CD4-positive, alpha-beta T cell (primary cell): ENCODE results near the gene KIAA0753. TPM values are rescaled to one million over a fixed set of nuclear protein-coding genes. Genes with fewer than 3 reads are reported as not detected.

Experiments used
- ATAC-seq: fragments of 200-7000 bp; cut with Tn5 transposase; one replicate; pipeline ENCODE4 v1.10.0; 2022; ENCODE audit warnings: mild to moderate bottlenecking; ENCODE audit not compliant: poor library complexity
- CTCF ChIA-PET: fragments of 350-600 bp; sonication (Branson Sonifier 250); formaldehyde crosslinking; loops from one replicate; lab custom pipeline; 2021; ENCODE audit warnings: antibody characterized with exemption, inconsistent platforms; lab: Charles Lee
- POLR2A ChIA-PET: fragments of 350-600 bp; sonication (Branson Sonifier 250); formaldehyde crosslinking; loops from one replicate; lab custom pipeline; 2021; ENCODE audit warnings: antibody characterized with exemption, inconsistent platforms; lab: Charles Lee
- DNase-seq, 14 experiments: peaks; one replicate each; pipeline ENCODE4 v3.0.0-alpha.2; 2013 to 2020; ENCODE audit warnings: mixed read lengths in 2 of 14
- H3K27ac ChIP-seq, 2 donors: one replicate each; pipeline versions ENCODE4 v1.5.1 to v1.7.0; 2013; ENCODE audit warnings: low read length in 2 of 2, low read depth in 1 of 2, mild to moderate bottlenecking in 1 of 2
- H3K27me3 ChIP-seq, 2 experiments: 1 replicate in 1 of 2; 2 replicates in 1 of 2; pipeline versions ENCODE4 v1.6.1 to v1.7.0; 2013; ENCODE audit warnings: low read length in 2 of 2, control low read depth in 1 of 2, mild to moderate bottlenecking in 1 of 2, moderate library complexity in 1 of 2; ENCODE audit not compliant: insufficient read depth in 2 of 2, control insufficient read depth in 1 of 2
- H3K36me3 ChIP-seq: one replicate; pipeline ENCODE4 v1.6.1; 2013; ENCODE audit warnings: low read length, control low read depth; ENCODE audit not compliant: insufficient read depth
- H3K4me1 ChIP-seq: one replicate; pipeline ENCODE4 v1.6.1; 2013; ENCODE audit warnings: low read length, control low read depth; ENCODE audit not compliant: insufficient read depth
- H3K4me3 ChIP-seq: one replicate; pipeline ENCODE4 v1.5.1; 2013; ENCODE audit warnings: mild to moderate bottlenecking, low read length, moderate library complexity
- H3K9me3 ChIP-seq, 2 experiments: 1 replicate in 1 of 2; 2 replicates in 1 of 2; pipeline versions ENCODE4 v1.6.1 to v1.7.0; 2013; ENCODE audit warnings: low read length in 2 of 2, mild to moderate bottlenecking in 2 of 2, control low read depth in 1 of 2, moderate library complexity in 1 of 2; ENCODE audit not compliant: control insufficient read depth in 1 of 2, insufficient read depth in 1 of 2
- H3K27ac Mint-ChIP-seq: one replicate; pipeline ENCODE4 v1.8.0; 2020; ENCODE audit warnings: mixed read lengths
- H3K27me3 Mint-ChIP-seq: one replicate; pipeline ENCODE4 v1.8.0; 2021; ENCODE audit warnings: mixed read lengths
- H3K36me3 Mint-ChIP-seq: one replicate; pipeline ENCODE4 v1.8.0; 2021; ENCODE audit warnings: low read depth, mixed read lengths
- H3K4me1 Mint-ChIP-seq: one replicate; pipeline ENCODE4 v1.8.0; 2021; ENCODE audit warnings: low read depth, mixed read lengths
- H3K4me3 Mint-ChIP-seq: one replicate; pipeline ENCODE4 v1.8.0; 2020; ENCODE audit warnings: mild to moderate bottlenecking, mixed read lengths
- H3K9me3 Mint-ChIP-seq: one replicate; pipeline ENCODE4 v1.8.0; 2020; ENCODE audit warnings: mixed read lengths
- CTCF ChIP-seq: fragments of 200-600 bp; IDR thresholded peaks from one replicate; pipeline ENCODE4 v1.8.0; 2022; ENCODE audit warnings: antibody characterized with exemption, mild to moderate bottlenecking
- intact Hi-C, 2 experiments: fragments of 100-400 bp; cut with DNase I in 1 of 2; cut with micrococcal nuclease in 1 of 2; formaldehyde crosslinking; loops; one replicate each; pipeline versions ENCODE4 v1.15.1 to v1.9.0; 2023 to 2025; cut with DNase I, micrococcal nuclease
- total RNA-seq, 174 experiments: library from RNA in 2 of 174; stranded (reverse) in 2 of 174; gene quantifications; one replicate each; pipeline ENCODE4 v1.2.3 and lab custom pipeline; 2021 to 2026

Gene KIAA0753
- total RNA-seq, 2 experiments from 2014 or later: 8.9 to 11.7 TPM

GRCh38 chr17:6639014-6639585 is 1.4 kb downstream of the KIAA0753 start:
- H3K36me3 ChIP-seq: peaks cover 21% of the 10 kb centered on the region
- intact Hi-C loops: no loop called here
- H3K4me3 ChIP-seq: peak overlapping the region; percentile 98
- H3K4me1 ChIP-seq: peaks cover 38% of the 10 kb centered on the region
- no peaks in the 10 kb centered on the region for H3K27me3 ChIP-seq
- H3K9me3 ChIP-seq: no peaks in the 10 kb centered on the region
- ChIA-PET CTCF (interaction anchor here (1.0 kb wide), 1 partner anchor 10 kb away, joined by 3 read pairs; no protein-coding TSS in a partner anchor), POLR2A (interaction anchor here (0.6 to 3.8 kb wide), 4 partner anchors 12 to 41 kb away, joined by 3 to 30 read pairs (median 8); partner anchors contain the start of genes C17orf100 and MED31)
- ATAC-seq (no peak), DNase-seq (peak in 1 of 14 experiments; percentile 50)
- peak overlapping the region; percentile 99 for H3K4me3 Mint-ChIP-seq
- no peaks in the 10 kb centered on the region for H3K9me3 Mint-ChIP-seq
- H3K27ac Mint-ChIP-seq: peak overlapping the region; percentile 95
- H3K27me3 Mint-ChIP-seq: no peaks in the 10 kb centered on the region
- peaks cover 63% of the 10 kb centered on the region for H3K4me1 Mint-ChIP-seq
- H3K36me3 Mint-ChIP-seq: peaks cover 47% of the 10 kb centered on the region
- TF ChIP-seq CTCF: no peak
- H3K27ac ChIP-seq: no peak overlapping the region

GRCh38 chr17:6638046-6638908 is 2.2 kb downstream of the KIAA0753 start:
- peak overlapping the region; percentile 95 for H3K27ac Mint-ChIP-seq
- Histone ChIP-seq H3K27ac (no peak overlapping the region), H3K27me3 (no peaks in the 10 kb centered on the region), H3K36me3 (peaks cover 20% of the 10 kb centered on the region), H3K9me3 (no peaks in the 10 kb centered on the region), H3K4me1 (peaks cover 35% of the 10 kb centered on the region), H3K4me3 (no peak overlapping the region)
- H3K4me1 Mint-ChIP-seq: peaks cover 55% of the 10 kb centered on the region
- H3K9me3 Mint-ChIP-seq: no peaks in the 10 kb centered on the region
- H3K36me3 Mint-ChIP-seq: peaks cover 45% of the 10 kb centered on the region
- no peaks in the 10 kb centered on the region for H3K27me3 Mint-ChIP-seq
- ATAC-seq: no peak
- POLR2A ChIA-PET: interaction anchor here (0.6 kb wide), 1 partner anchor 23 kb away, joined by 4 read pairs; no protein-coding TSS in a partner anchor
- CTCF ChIA-PET: no interaction called here
- peak in 1 of 14 experiments; percentile 29 for DNase-seq
- H3K4me3 Mint-ChIP-seq: peak overlapping the region; percentile 99
- intact Hi-C loops: no loop called here
- no peak for TF ChIP-seq CTCF

- no peaks in the 10 kb centered on the region for H3K9me3 Mint-ChIP-seq
- peaks cover 47% of the 10 kb centered on the region for H3K4me1 Mint-ChIP-seq
- Histone ChIP-seq H3K27ac (no peak overlapping the region), H3K27me3 (no peaks in the 10 kb centered on the region), H3K4me1 (peaks cover 35% of the 10 kb centered on the region), H3K36me3 (peaks cover 22% of the 10 kb centered on the region), H3K4me3 (no peak overlapping the region), H3K9me3 (no peaks in the 10 kb centered on the region)
- DNase-seq (no peak), ATAC-seq (no peak)
- H3K36me3 Mint-ChIP-seq: peaks cover 45% of the 10 kb centered on the region
- POLR2A ChIA-PET: no interaction called here
- H3K27me3 Mint-ChIP-seq: no peaks in the 10 kb centered on the region
- TF ChIP-seq CTCF: no peak
- CTCF ChIA-PET: no interaction called here
- intact Hi-C loops: no loop called here
- no peak overlapping the region for H3K4me3 Mint-ChIP-seq
- H3K27ac Mint-ChIP-seq: no peak overlapping the region
These were observed 3.1 kb downstream of the KIAA0753 start for GRCh38 chr17:6637458-6637840.
